H9 (cell line): ENCODE data around the gene CDK6. TPM values are rescaled to one million over a fixed set of nuclear protein-coding genes. Genes with fewer than 3 reads are reported as not detected.

Experiments used
- DNase-seq: peaks from one replicate; pipeline ENCODE4 v3.0.0-alpha.2; 2017
- H2AFZ ChIP-seq: one replicate; pipeline ENCODE4 v1.6.1; 2013; ENCODE audit warnings: mild to moderate bottlenecking, low read length, control low read depth, moderate library complexity
- H2AK5ac ChIP-seq: 2 replicates; pipeline ENCODE4 v1.6.1; 2013; ENCODE audit warnings: low read length, control low read depth, mixed read lengths; ENCODE audit not compliant: insufficient read length
- H2BK120ac ChIP-seq: one replicate; pipeline ENCODE4 v1.6.1; 2013; ENCODE audit warnings: low read depth, mild to moderate bottlenecking, low read length, control low read depth, inconsistent platforms; ENCODE audit not compliant: poor library complexity, severe bottlenecking
- H2BK12ac ChIP-seq: 2 replicates; pipeline ENCODE4 v1.6.1; 2013; ENCODE audit warnings: low read length, control low read depth, mixed read lengths, low read depth; ENCODE audit not compliant: insufficient read length
- H2BK15ac ChIP-seq: 2 replicates; pipeline ENCODE4 v1.6.1; 2013; ENCODE audit warnings: low read depth, low read length, control low read depth
- H2BK20ac ChIP-seq: one replicate; pipeline ENCODE4 v1.6.1; 2013; ENCODE audit warnings: low read depth, mild to moderate bottlenecking, low read length, control low read depth, inconsistent platforms; ENCODE audit not compliant: poor library complexity, severe bottlenecking
- H2BK5ac ChIP-seq: 2 replicates; pipeline ENCODE4 v1.6.1; 2013; ENCODE audit warnings: low read length, control low read depth, mixed read lengths; ENCODE audit not compliant: insufficient read length
- H3K14ac ChIP-seq: 2 replicates; pipeline ENCODE4 v1.6.1; 2013; ENCODE audit warnings: low read length, control low read depth; ENCODE audit not compliant: insufficient read depth
- H3K18ac ChIP-seq: 2 replicates; pipeline ENCODE4 v1.6.1; 2013; ENCODE audit warnings: low read depth, mild to moderate bottlenecking, mixed read lengths, low read length, control low read depth; ENCODE audit not compliant: insufficient read length
- H3K23ac ChIP-seq: 2 replicates; pipeline ENCODE4 v1.6.1; 2013; ENCODE audit warnings: low read length, control low read depth, mixed read lengths, low read depth; ENCODE audit not compliant: insufficient read length
- H3K23me2 ChIP-seq: 2 replicates; pipeline ENCODE4 v1.6.1; 2013; ENCODE audit warnings: low read depth, mild to moderate bottlenecking, mixed read lengths, low read length, control low read depth; ENCODE audit not compliant: insufficient read length, poor library complexity, severe bottlenecking
- H3K27ac ChIP-seq: 2 replicates; pipeline ENCODE4 v1.5.1; 2013; ENCODE audit warnings: low read length, control low read depth, mixed read lengths, low read depth; ENCODE audit not compliant: insufficient read length
- H3K27me3 ChIP-seq: 2 replicates; pipeline ENCODE4 v1.6.1; 2013; ENCODE audit warnings: low read length, control low read depth, inconsistent platforms; ENCODE audit not compliant: insufficient read depth
- H3K4ac ChIP-seq: 2 replicates; pipeline ENCODE4 v1.6.1; 2013; ENCODE audit warnings: low read depth, mild to moderate bottlenecking, control low read depth, inconsistent platforms, low read length, moderate library complexity
- H3K4me1 ChIP-seq: 2 replicates; pipeline ENCODE4 v1.6.1; 2013; ENCODE audit warnings: low read length, control low read depth, inconsistent platforms; ENCODE audit not compliant: insufficient read depth
- H3K4me2 ChIP-seq: 2 replicates; pipeline ENCODE4 v1.6.1; 2013; ENCODE audit warnings: low read length, control low read depth, mixed read lengths; ENCODE audit not compliant: insufficient read length, insufficient read depth
- H3K56ac ChIP-seq: 2 replicates; pipeline ENCODE4 v1.6.1; 2013; ENCODE audit warnings: low read depth, mild to moderate bottlenecking, mixed read lengths, low read length, control low read depth; ENCODE audit not compliant: insufficient read length
- H3K79me1 ChIP-seq: 2 replicates; pipeline ENCODE4 v1.6.1; 2013; ENCODE audit warnings: low read depth, mild to moderate bottlenecking, moderate library complexity, low read length, control low read depth, inconsistent platforms; ENCODE audit not compliant: insufficient read depth, poor library complexity, severe bottlenecking
- H3K79me2 ChIP-seq: 2 replicates; pipeline ENCODE4 v1.6.1; 2013; ENCODE audit warnings: low read length, control low read depth, inconsistent platforms; ENCODE audit not compliant: insufficient read depth
- H3K9ac ChIP-seq: 2 replicates; pipeline ENCODE4 v1.6.1; 2013; ENCODE audit warnings: low read length, control low read depth, mixed read lengths; ENCODE audit not compliant: insufficient read length; ENCODE audit errors: extremely low read depth
- H3K9me3 ChIP-seq: one replicate; pipeline ENCODE4 v1.6.1; 2013; ENCODE audit warnings: low read depth, low read length, inconsistent platforms; ENCODE audit not compliant: control insufficient read depth
- H3T11ph ChIP-seq: one replicate; pipeline ENCODE4 v1.6.1; 2013; ENCODE audit warnings: mild to moderate bottlenecking, low read length, control low read depth, inconsistent platforms
- H4K20me1 ChIP-seq: one replicate; pipeline ENCODE4 v1.6.1; 2013; ENCODE audit not compliant: control insufficient read depth, insufficient read length, insufficient read depth
- H4K5ac ChIP-seq: 2 replicates; pipeline ENCODE4 v1.6.1; 2013; ENCODE audit warnings: low read depth, mild to moderate bottlenecking, mixed read lengths, low read length, control low read depth; ENCODE audit not compliant: insufficient read length
- H4K8ac ChIP-seq: replicated peaks from 2 replicates; pipeline ENCODE4 v1.6.1; 2013; ENCODE audit warnings: low read length, control low read depth, mixed read lengths, low read depth; ENCODE audit not compliant: insufficient read length
- H4K91ac ChIP-seq: 2 replicates; pipeline ENCODE4 v1.6.1; 2013; ENCODE audit warnings: low read depth, mild to moderate bottlenecking, moderate library complexity, mixed read lengths, low read length, control low read depth; ENCODE audit not compliant: insufficient read length
- H3K27ac Mint-ChIP-seq, 3 experiments: 2 replicates in 2 of 3; 3 replicates in 1 of 3; pipeline ENCODE4 v1.8.0; 2020 to 2021; ENCODE audit warnings: mixed read lengths in 3 of 3, mild to moderate bottlenecking in 1 of 3, moderate library complexity in 1 of 3
- H3K27me3 Mint-ChIP-seq: 2 replicates; pipeline ENCODE4 v1.8.0; 2021; ENCODE audit warnings: low read depth, mild to moderate bottlenecking, moderate library complexity, mixed read lengths
- H3K36me3 Mint-ChIP-seq, 3 experiments: 2 replicates in 2 of 3; 3 replicates in 1 of 3; pipeline ENCODE4 v1.8.0; 2020 to 2021; ENCODE audit warnings: low read depth in 3 of 3, mixed read lengths in 3 of 3; ENCODE audit not compliant: insufficient read depth in 1 of 3
- H3K4me1 Mint-ChIP-seq, 2 experiments: 2 replicates each; pipeline ENCODE4 v1.8.0; 2020; ENCODE audit warnings: mixed read lengths in 2 of 2
- H3K4me3 Mint-ChIP-seq, 2 experiments: 2 replicates in 1 of 2; 3 replicates in 1 of 2; pipeline ENCODE4 v1.8.0; 2020 to 2021; ENCODE audit warnings: mild to moderate bottlenecking in 2 of 2, mixed read lengths in 2 of 2, moderate library complexity in 1 of 2
- H3K9me3 Mint-ChIP-seq, 2 experiments: 2 replicates in 1 of 2; 3 replicates in 1 of 2; pipeline ENCODE4 v1.8.0; 2020; ENCODE audit warnings: mild to moderate bottlenecking in 2 of 2, mixed read lengths in 2 of 2, moderate library complexity in 1 of 2
- CTCF ChIP-seq: fragments of 200-600 bp; sonication (generic); conservative IDR thresholded peaks from 3 replicates; pipeline ENCODE4 v1.8.0; 2021; ENCODE audit warnings: antibody characterized with exemption, mild to moderate bottlenecking
- WGBS: extraction: QIAGEN DNeasy Blood & Tissue Kit; methylation state at CpG from one replicate; pipeline ENCODE4 v1.1.7; 2013; ENCODE audit warnings: missing lambda C conversion rate, low lambda C conversion rate, mixed read lengths; ENCODE audit not compliant: insufficient read length; ENCODE audit errors: extremely low coverage; 5-methylcytosine and 5-hydroxymethylcytosine counted together
- total RNA-seq: library from RNA; stranded (reverse); gene quantifications from 2 replicates; pipeline ENCODE4 v1.2.1, GENCODE V29; 2021

CDK6 gene
- total RNA-seq, 1 experiment from 2014 or later = 30.0 TPM

GRCh38 chr7:92729172-92729571 is 107.2 kb downstream of the CDK6 start:
- no peak overlapping the region for H2BK12ac ChIP-seq
- WGBS = no CpG with 5 or more reads among the region's 7 CpGs
- H3K27ac Mint-ChIP-seq = no peak overlapping the region
- no peak overlapping the region for H4K5ac ChIP-seq
- H2BK120ac ChIP-seq = no peak overlapping the region
- H4K20me1 ChIP-seq = no peaks in the 10 kb centered on the region
- H3K4me1 Mint-ChIP-seq = peaks cover 10 to 11% of the 10 kb centered on the region in 2 experiments
- no peak overlapping the region for H3K56ac ChIP-seq
- H3K9ac ChIP-seq = no peak overlapping the region
- H3T11ph ChIP-seq = no peak overlapping the region
- no peak overlapping the region for H3K4me2 ChIP-seq
- no peak overlapping the region for H2AK5ac ChIP-seq
- H2AFZ ChIP-seq = no peak overlapping the region
- H4K91ac ChIP-seq = no peak overlapping the region
- H3K79me2 ChIP-seq = no peaks in the 10 kb centered on the region
- H3K79me1 ChIP-seq = no peaks in the 10 kb centered on the region
- no peak overlapping the region for H2BK5ac ChIP-seq
- H3K14ac ChIP-seq = no peak overlapping the region
- H3K4me1 ChIP-seq = no peaks in the 10 kb centered on the region
- H3K36me3 Mint-ChIP-seq = peaks cover 0 to 4% (median 0%) of the 10 kb centered on the region in 3 experiments; a peak in 2 of 7 replicates
- no peak overlapping the region for H4K8ac ChIP-seq
- no peak overlapping the region for H3K27ac ChIP-seq
- H3K9me3 Mint-ChIP-seq = no peaks in the 10 kb centered on the region
- no peak for DNase-seq
- no peaks in the 10 kb centered on the region for H3K27me3 ChIP-seq
- no peak overlapping the region for H3K18ac ChIP-seq
- H3K27me3 Mint-ChIP-seq = peaks cover 5% of the 10 kb centered on the region
- H3K4me3 Mint-ChIP-seq = no peak overlapping the region
- no peaks in the 10 kb centered on the region for H3K9me3 ChIP-seq
- H2BK15ac ChIP-seq = no peak overlapping the region
- no peak overlapping the region for H3K4ac ChIP-seq
- no peak overlapping the region for H2BK20ac ChIP-seq
- H3K23me2 ChIP-seq = no peaks in the 10 kb centered on the region
- no peak for TF ChIP-seq CTCF
- no peak overlapping the region for H3K23ac ChIP-seq
